ENCODE measurements around the gene RNF130.

Gene RNF130

DNA sequence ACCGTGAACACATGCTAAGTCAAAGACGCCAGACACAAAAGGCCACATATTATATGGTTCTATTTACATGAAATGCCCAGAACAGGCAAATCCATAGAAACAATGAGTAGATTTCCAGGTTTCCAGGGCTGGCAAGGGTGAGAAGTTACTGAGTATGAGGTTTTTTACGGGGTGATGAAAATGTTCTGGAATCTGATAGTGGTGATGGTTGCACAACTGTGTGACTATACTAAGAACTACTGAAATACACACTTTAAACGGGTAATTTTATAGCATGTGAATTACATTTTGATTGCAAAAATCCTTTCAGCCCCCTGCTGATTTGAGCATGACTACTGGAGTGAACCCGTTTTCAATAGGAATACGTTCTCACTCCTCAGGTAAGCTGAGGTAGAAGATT lies 117.1 kb downstream of the RNF130 start:
- Mint-ChIP-seq H3K4me1 (no peaks in the 10 kb centered on the region), H3K9me3 (no peaks in the 10 kb centered on the region), H3K27me3 (no peaks in the 10 kb centered on the region), H3K36me3 (ENCODE audit: insufficient read depth) (peaks cover 3% of the 10 kb centered on the region), H3K27ac (ENCODE audit: low read depth) (no peak overlapping the region), H3K4me3 (no peak overlapping the region)
- ATAC-seq (replicated peaks; ENCODE audit: extremely low read depth, poor library complexity, severe bottlenecking) (no peak), DNase-seq (ENCODE audit: low spot score in 2 of 2) (no peak)

DNA sequence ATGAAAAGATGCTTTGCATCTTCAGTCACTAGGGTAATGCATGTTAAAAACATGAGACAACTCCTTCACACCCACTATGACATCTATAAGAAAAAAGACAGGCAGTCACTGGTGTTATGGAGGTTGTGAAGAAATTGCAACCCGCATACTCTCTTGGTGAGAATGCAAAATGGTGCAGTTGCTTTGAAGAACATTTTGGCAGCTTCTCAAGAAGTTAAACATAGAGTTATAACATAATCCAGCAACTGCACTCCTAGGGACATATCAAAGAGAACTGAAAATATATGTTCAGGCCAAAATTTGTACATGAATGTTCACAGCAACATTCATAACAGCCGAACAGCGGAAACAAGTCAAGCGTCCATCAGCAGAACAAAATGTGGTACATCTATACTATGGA lies 117.6 kb downstream of the RNF130 start:
- no peak overlapping the region for H3K27ac Mint-ChIP-seq (ENCODE audit: low read depth)
- H3K36me3 Mint-ChIP-seq (ENCODE audit: insufficient read depth): peaks cover 2% of the 10 kb centered on the region

DNA sequence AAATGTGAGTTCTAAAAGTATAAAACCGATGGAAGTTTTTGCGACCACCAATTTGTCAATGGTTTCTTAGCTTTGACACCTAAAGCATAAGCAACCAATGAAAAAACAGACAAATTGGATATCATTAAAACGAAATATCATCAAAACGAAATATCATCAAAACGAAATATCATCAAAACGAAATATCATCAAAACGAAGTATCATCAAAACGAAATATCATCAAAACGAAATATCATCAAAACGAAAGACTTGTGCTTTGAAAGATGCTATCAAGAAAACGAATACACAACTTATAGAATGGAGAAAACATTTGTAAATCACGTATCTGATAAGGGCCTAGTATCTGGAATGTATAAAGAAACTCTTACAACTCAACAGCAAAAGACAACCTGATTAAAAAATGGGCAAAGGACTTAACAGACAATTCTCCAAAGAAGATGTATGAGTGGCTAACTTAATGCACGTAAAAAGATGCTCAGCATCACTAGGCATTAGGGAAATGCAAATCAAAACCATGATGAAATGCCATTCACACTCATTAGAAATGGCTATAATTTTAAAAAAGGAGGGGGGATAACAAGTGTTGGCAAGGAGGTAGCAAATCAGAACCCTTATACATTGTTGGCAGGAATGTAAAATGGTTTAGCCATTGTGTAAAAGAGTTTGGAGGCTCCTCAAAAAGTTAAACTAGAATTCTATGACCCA lies 134.4 kb downstream of the RNF130 start:
- Mint-ChIP-seq H3K4me1 (no peaks in the 10 kb centered on the region), H3K36me3 (ENCODE audit: insufficient read depth) (peaks cover 2% of the 10 kb centered on the region), H3K27ac (ENCODE audit: low read depth) (no peak overlapping the region), H3K4me3 (no peak overlapping the region), H3K27me3 (peaks cover 40% of the 10 kb centered on the region), H3K9me3 (no peaks in the 10 kb centered on the region)
- ATAC-seq (replicated peaks; ENCODE audit: extremely low read depth, poor library complexity, severe bottlenecking) (no peak), DNase-seq (ENCODE audit: low spot score in 2 of 2) (no peak)

More for the DNA sequence above, 117.6 kb downstream of the RNF130 start:
- no peak for DNase-seq (ENCODE audit: low spot score in 2 of 2)
- Mint-ChIP-seq H3K4me1 (no peaks in the 10 kb centered on the region), H3K27me3 (no peaks in the 10 kb centered on the region), H3K9me3 (no peaks in the 10 kb centered on the region), H3K4me3 (no peak overlapping the region)
- ATAC-seq (replicated peaks; ENCODE audit: extremely low read depth, poor library complexity, severe bottlenecking): no peak

DNA sequence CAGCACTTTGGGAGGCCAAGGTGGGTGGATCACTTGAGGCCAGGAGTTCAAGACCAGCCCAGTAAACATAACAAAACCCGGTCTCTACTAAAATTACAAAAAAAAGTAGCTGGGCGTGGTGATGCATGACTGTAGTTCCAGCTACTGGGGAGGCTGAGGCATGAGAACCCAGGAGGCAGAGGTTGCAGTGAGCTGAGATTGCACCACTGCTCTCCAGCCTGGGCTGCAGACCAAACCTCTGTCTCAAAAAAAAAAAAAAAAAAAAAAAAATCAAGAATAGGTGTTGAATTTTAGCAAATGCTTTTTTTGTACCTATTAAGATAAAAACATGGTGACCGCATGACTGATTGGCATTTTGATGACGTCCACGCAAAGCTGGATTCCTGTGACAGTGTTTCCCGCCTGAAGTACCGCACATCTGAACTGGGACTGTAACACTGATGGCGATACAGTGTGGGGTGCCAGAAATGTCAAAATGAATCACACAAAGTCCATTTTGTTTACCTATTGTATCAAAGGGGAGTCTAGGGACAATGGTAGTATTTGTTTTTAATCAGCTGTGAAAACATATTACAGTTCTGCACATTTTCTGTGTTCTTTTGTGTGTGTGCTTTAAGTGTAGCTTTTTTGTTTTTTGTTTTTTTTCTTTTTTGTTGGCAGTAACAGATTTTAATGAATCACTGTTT lies 140.6 kb downstream of the RNF130 start:
- H3K4me3 Mint-ChIP-seq: no peak overlapping the region
- H3K36me3 Mint-ChIP-seq (ENCODE audit: insufficient read depth): peaks cover 2% of the 10 kb centered on the region
- no peak overlapping the region for H3K27ac Mint-ChIP-seq (ENCODE audit: low read depth)
- no peaks in the 10 kb centered on the region for H3K9me3 Mint-ChIP-seq
- no peaks in the 10 kb centered on the region for H3K27me3 Mint-ChIP-seq
- H3K4me1 Mint-ChIP-seq: no peaks in the 10 kb centered on the region
- ATAC-seq (replicated peaks; ENCODE audit: extremely low read depth, poor library complexity, severe bottlenecking): no peak
- no peak for DNase-seq (ENCODE audit: low spot score in 2 of 2)

DNA sequence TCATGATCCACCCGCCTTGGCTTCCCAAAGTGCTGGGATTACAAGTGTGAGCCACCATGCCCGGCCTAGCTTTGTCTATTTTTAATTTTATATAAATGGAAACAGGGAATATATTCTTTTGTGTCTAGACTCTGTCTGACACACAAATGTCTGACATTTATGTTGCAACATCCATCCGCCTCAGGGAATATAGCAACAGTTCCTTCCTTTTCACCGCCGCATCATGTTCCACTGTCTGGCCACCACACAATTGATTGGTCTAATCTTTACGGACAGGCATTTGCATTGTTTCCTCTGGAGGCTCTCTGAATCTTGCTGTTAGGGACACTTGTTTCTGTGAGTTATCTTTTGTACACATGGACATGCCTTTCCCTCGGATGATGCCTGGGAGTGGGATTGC lies 143.7 kb downstream of the RNF130 start:
- DNase-seq (ENCODE audit: low spot score in 2 of 2): no peak
- ATAC-seq (replicated peaks; ENCODE audit: extremely low read depth, poor library complexity, severe bottlenecking): no peak
- H3K27ac Mint-ChIP-seq (ENCODE audit: low read depth): no peak overlapping the region
- H3K36me3 Mint-ChIP-seq (ENCODE audit: insufficient read depth): no peaks in the 10 kb centered on the region
- no peak overlapping the region for H3K4me3 Mint-ChIP-seq
- no peaks in the 10 kb centered on the region for H3K27me3 Mint-ChIP-seq
- H3K9me3 Mint-ChIP-seq: no peaks in the 10 kb centered on the region
- no peaks in the 10 kb centered on the region for H3K4me1 Mint-ChIP-seq

DNA sequence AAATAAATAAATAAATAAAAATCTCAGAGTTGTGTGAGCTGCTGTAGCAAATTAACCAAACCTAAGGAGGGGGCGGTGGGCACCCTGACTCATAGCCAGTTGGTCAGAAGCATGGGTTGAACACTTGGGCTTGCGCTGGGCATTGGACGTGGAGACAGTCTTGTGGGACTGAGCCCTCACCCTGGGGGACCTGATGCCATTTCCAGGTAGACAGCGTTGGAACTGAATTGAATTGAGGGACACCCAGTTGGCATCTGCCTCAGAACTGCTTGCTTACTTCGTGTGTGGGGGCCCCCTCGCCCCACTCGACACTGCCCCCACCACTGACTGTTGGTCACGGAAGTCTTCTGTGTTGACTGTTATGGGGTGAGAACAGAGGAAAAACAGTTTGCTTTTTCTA lies 144.9 kb downstream of the RNF130 start:
- H3K36me3 Mint-ChIP-seq (ENCODE audit: insufficient read depth): no peaks in the 10 kb centered on the region
- H3K4me3 Mint-ChIP-seq: no peak overlapping the region
- H3K9me3 Mint-ChIP-seq: no peaks in the 10 kb centered on the region
- ATAC-seq (replicated peaks; ENCODE audit: extremely low read depth, poor library complexity, severe bottlenecking) (no peak), DNase-seq (ENCODE audit: low spot score in 2 of 2) (no peak)
- no peaks in the 10 kb centered on the region for H3K4me1 Mint-ChIP-seq
- no peak overlapping the region for H3K27ac Mint-ChIP-seq (ENCODE audit: low read depth)
- no peaks in the 10 kb centered on the region for H3K27me3 Mint-ChIP-seq

DNA sequence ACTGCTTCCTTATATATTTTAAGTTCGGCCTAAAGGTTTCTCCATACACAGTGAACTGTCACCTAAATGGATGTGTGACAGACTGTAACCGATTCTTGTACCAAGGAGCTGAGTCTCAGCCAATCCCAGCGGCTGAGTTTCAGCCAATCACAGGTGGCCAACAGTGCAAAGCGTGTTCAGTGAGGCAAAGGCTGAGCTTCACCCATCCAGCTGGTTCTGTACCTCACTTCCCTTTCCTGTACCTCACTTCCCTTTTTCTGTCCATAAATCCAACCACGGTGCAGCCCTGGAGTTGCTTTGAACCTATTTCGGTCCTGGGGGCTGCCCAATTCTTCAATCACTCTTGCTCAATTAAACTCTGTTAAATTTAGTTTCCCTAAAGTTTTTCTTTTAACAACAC lies 148.1 kb downstream of the RNF130 start:
- Mint-ChIP-seq H3K27ac (ENCODE audit: low read depth) (no peak overlapping the region), H3K36me3 (ENCODE audit: insufficient read depth) (no peaks in the 10 kb centered on the region), H3K4me1 (no peaks in the 10 kb centered on the region), H3K27me3 (no peaks in the 10 kb centered on the region), H3K4me3 (no peak overlapping the region), H3K9me3 (no peaks in the 10 kb centered on the region)
- DNase-seq (ENCODE audit: low spot score in 2 of 2): no peak
- ATAC-seq (replicated peaks; ENCODE audit: extremely low read depth, poor library complexity, severe bottlenecking): no peak

DNA sequence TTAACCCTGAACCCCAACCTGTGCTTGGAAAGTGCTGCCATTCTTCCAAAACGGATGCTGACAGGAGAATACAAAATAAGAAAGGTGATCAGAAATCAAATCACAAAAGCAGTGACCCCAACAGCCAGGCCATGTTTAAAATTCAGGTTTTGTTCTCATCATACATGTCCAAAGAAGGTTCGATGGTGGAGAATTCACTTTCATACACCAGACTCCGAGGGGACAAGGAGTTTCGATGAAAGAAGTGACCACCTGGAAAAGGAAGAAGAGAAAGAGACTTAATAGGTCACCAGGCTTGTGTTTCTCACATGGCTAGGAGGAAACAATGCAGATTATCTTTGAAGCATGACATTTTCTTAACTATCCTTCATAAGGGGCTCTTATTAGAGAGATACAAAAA lies 151.4 kb downstream of the RNF130 start:
- no peak overlapping the region for H3K4me3 Mint-ChIP-seq
- H3K27ac Mint-ChIP-seq (ENCODE audit: low read depth): no peak overlapping the region
- H3K4me1 Mint-ChIP-seq: peaks cover 6% of the 10 kb centered on the region
- no peaks in the 10 kb centered on the region for H3K9me3 Mint-ChIP-seq
- H3K36me3 Mint-ChIP-seq (ENCODE audit: insufficient read depth): peaks cover 2% of the 10 kb centered on the region
- DNase-seq (ENCODE audit: low spot score in 2 of 2): no peak
- ATAC-seq (replicated peaks; ENCODE audit: extremely low read depth, poor library complexity, severe bottlenecking): no peak
- H3K27me3 Mint-ChIP-seq: peaks cover 10% of the 10 kb centered on the region

DNA sequence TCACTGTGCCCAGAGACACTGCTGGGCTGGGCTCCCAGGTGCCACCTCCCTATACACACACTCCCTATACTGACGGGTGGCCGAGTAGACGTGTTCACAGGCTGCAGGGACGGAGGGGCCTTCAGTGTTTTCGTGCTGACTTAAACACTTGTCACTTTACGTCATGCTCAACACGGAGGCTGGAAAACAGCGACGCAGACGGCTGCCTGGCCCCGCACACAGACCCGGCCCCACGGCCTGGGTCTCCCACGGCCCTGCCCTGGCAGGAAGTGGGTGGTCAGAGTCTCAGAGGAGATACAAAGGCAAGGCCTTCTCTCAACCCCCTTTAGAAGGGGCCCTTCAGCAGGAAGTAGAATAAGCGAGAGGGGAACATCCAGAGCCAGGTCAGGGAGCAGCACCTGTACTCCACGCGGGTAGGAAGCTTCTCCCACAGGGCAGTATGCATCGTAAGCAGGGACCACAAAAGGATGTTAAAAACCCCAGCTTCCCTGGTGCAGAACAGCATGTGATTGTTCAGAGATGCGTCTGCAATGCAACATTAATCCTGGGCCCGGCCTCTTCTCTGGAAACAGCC lies 152.0 kb downstream of the RNF130 start:
- DNase-seq (ENCODE audit: low spot score in 2 of 2): no peak
- H3K27ac Mint-ChIP-seq (ENCODE audit: low read depth): no peak overlapping the region
- no peaks in the 10 kb centered on the region for H3K9me3 Mint-ChIP-seq
- peaks cover 6% of the 10 kb centered on the region for H3K4me1 Mint-ChIP-seq
- H3K4me3 Mint-ChIP-seq: no peak overlapping the region
- H3K36me3 Mint-ChIP-seq (ENCODE audit: insufficient read depth): peaks cover 2% of the 10 kb centered on the region
- peaks cover 10% of the 10 kb centered on the region for H3K27me3 Mint-ChIP-seq
- ATAC-seq (replicated peaks; ENCODE audit: extremely low read depth, poor library complexity, severe bottlenecking): no peak

DNA sequence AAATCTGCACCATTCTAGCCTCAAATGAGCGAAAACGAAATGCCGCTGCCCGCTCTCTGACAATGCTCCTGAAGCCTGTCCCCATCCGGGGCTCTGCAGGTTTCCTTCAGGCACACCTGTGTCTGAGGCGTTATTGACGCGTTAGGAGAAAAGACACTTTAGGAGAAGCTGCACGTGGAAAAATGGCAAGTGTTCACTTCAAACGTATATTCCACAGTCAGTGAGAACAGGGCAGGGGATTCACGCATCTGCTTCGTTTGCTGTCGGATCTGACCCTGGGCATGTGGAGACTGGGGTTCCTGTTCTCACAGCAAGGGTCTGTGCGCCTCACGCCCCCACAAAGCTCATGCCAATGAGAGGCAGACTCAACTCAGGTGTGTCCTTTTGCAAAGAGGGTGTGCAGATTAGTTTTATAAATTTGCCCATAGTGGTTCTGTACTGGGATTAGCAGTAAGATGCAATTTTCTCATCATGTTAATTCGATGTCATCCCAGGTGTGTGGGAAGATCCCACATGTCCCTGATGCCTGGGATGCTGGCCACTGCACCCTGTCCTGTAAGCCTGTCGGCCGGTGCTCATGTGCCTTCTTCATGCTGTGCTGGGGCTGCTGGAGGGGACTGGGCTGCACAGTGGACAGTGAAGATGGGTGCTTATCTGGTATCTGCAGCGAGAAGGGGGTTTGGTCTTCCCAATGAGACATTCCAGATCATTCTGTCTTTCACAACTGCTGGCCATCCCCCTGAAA lies 152.6 kb downstream of the RNF130 start:
- DNase-seq (ENCODE audit: low spot score in 2 of 2) (no peak), ATAC-seq (replicated peaks; ENCODE audit: extremely low read depth, poor library complexity, severe bottlenecking) (no peak)
- no peaks in the 10 kb centered on the region for H3K9me3 Mint-ChIP-seq
- no peak overlapping the region for H3K27ac Mint-ChIP-seq (ENCODE audit: low read depth)
- H3K4me3 Mint-ChIP-seq: no peak overlapping the region
- H3K27me3 Mint-ChIP-seq: peaks cover 10% of the 10 kb centered on the region
- peaks cover 2% of the 10 kb centered on the region for H3K36me3 Mint-ChIP-seq (ENCODE audit: insufficient read depth)
- peaks cover 6% of the 10 kb centered on the region for H3K4me1 Mint-ChIP-seq

DNA sequence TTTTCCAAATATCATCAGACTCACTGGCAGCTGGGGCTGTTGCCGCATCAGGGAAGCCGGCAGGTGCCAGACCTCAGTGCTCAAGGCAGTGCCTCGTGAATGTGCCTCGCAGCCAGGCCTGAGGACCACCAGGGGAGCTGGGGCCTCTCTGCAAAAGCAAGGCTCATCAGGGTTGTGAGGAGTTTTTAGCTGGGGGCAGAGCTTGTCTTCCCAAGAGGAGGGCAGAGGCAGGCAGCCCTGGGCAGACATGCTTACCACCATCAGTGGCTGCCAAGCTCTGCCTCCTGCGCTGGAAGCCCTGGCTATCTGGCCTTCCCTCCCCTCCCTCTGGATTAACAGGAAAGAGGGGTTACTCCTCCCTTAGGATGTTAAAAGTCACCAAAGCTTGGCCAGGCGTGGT lies 155.0 kb downstream of the RNF130 start:
- Mint-ChIP-seq H3K36me3 (ENCODE audit: insufficient read depth) (peaks cover 2% of the 10 kb centered on the region), H3K27me3 (peaks cover 10% of the 10 kb centered on the region), H3K4me3 (no peak overlapping the region), H3K4me1 (peaks cover 6% of the 10 kb centered on the region), H3K27ac (ENCODE audit: low read depth) (no peak overlapping the region), H3K9me3 (no peaks in the 10 kb centered on the region)
- no peak for DNase-seq (ENCODE audit: low spot score in 2 of 2)
- ATAC-seq (replicated peaks; ENCODE audit: extremely low read depth, poor library complexity, severe bottlenecking): no peak

DNA sequence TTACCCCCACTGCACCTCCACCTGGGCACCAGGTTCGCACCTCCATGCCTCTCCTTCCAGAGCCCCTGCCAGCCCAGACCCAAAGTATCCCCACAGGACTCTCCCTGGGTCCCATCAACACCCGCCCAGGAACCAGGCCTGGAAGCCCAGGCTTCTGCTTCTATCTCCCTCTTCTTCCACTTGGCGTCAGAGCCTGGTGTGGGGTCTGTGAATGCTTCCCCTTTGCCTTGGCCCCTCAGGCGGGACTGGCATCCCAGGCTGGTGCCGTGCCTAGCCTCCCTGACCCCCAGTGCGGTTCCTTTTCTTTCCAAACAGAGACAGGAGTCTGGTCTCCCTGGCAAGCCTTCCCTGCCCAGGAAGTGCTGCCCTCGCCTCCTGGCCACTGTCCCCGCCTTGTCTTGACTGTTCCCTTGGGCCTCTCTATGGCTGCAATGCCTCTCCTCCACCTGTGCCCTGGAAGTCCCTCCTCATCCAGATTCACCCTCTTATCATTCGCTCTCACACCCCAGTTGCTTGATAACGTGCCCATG lies 156.1 kb downstream of the RNF130 start:
- H3K4me3 Mint-ChIP-seq: no peak overlapping the region
- H3K27me3 Mint-ChIP-seq: peaks cover 10% of the 10 kb centered on the region
- DNase-seq (ENCODE audit: low spot score in 2 of 2) (no peak), ATAC-seq (replicated peaks; ENCODE audit: extremely low read depth, poor library complexity, severe bottlenecking) (no peak)
- peak overlapping the region; percentile 56 for H3K27ac Mint-ChIP-seq (ENCODE audit: low read depth)
- peaks cover 6% of the 10 kb centered on the region for H3K4me1 Mint-ChIP-seq
- H3K9me3 Mint-ChIP-seq: no peaks in the 10 kb centered on the region
- H3K36me3 Mint-ChIP-seq (ENCODE audit: insufficient read depth): peaks cover 2% of the 10 kb centered on the region

Data from central memory CD8-positive, alpha-beta T cell (primary cell).